ENCODE measurements around the gene KTI12.

KTI12 gene

GRCh38 chr1:52003877-52004276 is 29.7 kb downstream of the KTI12 start:
- DNase-seq (ENCODE audit: low read depth in 1 of 2, low spot score in 1 of 2): no peak
- no peak for TF ChIP-seq CTCF (IDR thresholded peaks at IDR 0.05; ENCODE audit: insufficient read depth, low read length)
- TF ChIP-seq REST (IDR thresholded peaks at IDR 0.05; ENCODE audit: insufficient replicate concordance, low read depth): no peak
- no peak for TF ChIP-seq POLR2AphosphoS5 (IDR thresholded peaks at IDR 0.05; ENCODE audit: low read depth)
- TF ChIP-seq SPI1 (IDR thresholded peaks at IDR 0.05; ENCODE audit: borderline replicate concordance, low read depth): no peak
- TF ChIP-seq GABPA (IDR thresholded peaks at IDR 0.05; ENCODE audit: low read depth): no peak
- Histone ChIP-seq H3K27ac (replicated peaks) (no peak overlapping the region), H3K27me3 (ENCODE audit: insufficient read depth, poor library complexity, severe bottlenecking) (peaks cover 5% of the 10 kb centered on the region), H3K4me3 (replicated peaks; ENCODE audit: insufficient read depth, low read length) (no peak overlapping the region)

GRCh38 chr1:52002038-52002917 is 31.3 kb downstream of the KTI12 start:
- DNase-seq (ENCODE audit: low read depth in 1 of 2, low spot score in 1 of 2): peak; percentile 73 to 82
- Histone ChIP-seq H3K27me3 (ENCODE audit: insufficient read depth, poor library complexity, severe bottlenecking) (peaks cover 10% of the 10 kb centered on the region), H3K27ac (replicated peaks) (no peak overlapping the region), H3K4me3 (replicated peaks; ENCODE audit: insufficient read depth, low read length) (no peak overlapping the region)
- TF ChIP-seq CTCF (IDR thresholded peaks at IDR 0.05; ENCODE audit: insufficient read depth, low read length) (peak; percentile 95), REST (IDR thresholded peaks at IDR 0.05; ENCODE audit: insufficient replicate concordance, low read depth) (peak; percentile 94), SPI1 (IDR thresholded peaks at IDR 0.05; ENCODE audit: borderline replicate concordance, low read depth) (no peak)

- H3K27me3 ChIP-seq (ENCODE audit: insufficient read depth, poor library complexity, severe bottlenecking): peaks cover 8% of the 10 kb centered on the region
- H3K4me3 ChIP-seq (replicated peaks; ENCODE audit: insufficient read depth, low read length): no peak overlapping the region
- no peak for DNase-seq (ENCODE audit: low read depth in 1 of 2, low spot score in 1 of 2)
- TF ChIP-seq GABPA (IDR thresholded peaks at IDR 0.05; ENCODE audit: low read depth) (no peak), POLR2AphosphoS5 (IDR thresholded peaks at IDR 0.05; ENCODE audit: low read depth) (no peak), SPI1 (IDR thresholded peaks at IDR 0.05; ENCODE audit: borderline replicate concordance, low read depth) (no peak), CTCF (IDR thresholded peaks at IDR 0.05; ENCODE audit: insufficient read depth, low read length) (no peak), REST (IDR thresholded peaks at IDR 0.05; ENCODE audit: insufficient replicate concordance, low read depth) (no peak)
- H3K27ac ChIP-seq (replicated peaks): no peak overlapping the region
Measured at GRCh38 chr1:51998701-51999100, 34.9 kb downstream of the KTI12 start.
